Tibial nerve (tissue), 4 donors: ENCODE results near the gene RYR1.

Experiments used
- CTCF ChIP-seq, 5 experiments: fragments of 200-600 bp in 3 of 5; fragments of 450-650 bp in 2 of 5; sonication (generic) in 3 of 5; IDR thresholded peaks; one replicate each; pipeline ENCODE4 v1.5.1; 2016 to 2019; ENCODE audit warnings: antibody characterized with exemption in 5 of 5, mild to moderate bottlenecking in 3 of 5, moderate library complexity in 2 of 5
- EP300 ChIP-seq, 2 donors: sonication (generic); formaldehyde crosslinking; IDR thresholded peaks; one replicate each; pipeline ENCODE4 v1.6.1; 2017; ENCODE audit warnings: antibody characterized with exemption in 2 of 2, mild to moderate bottlenecking in 1 of 2

- no peak for TF ChIP-seq CTCF (IDR thresholded peaks at IDR 0.05)
- no peak for TF ChIP-seq EP300 (IDR thresholded peaks at IDR 0.05)
These were observed 154.1 kb downstream of the RYR1 start for GRCh38 chr19:38587562-38587961.
